HEK293 (cell line): ENCODE measurements around the gene ZNF219.

Experiments used
- FEZF1 ChIP-seq: fragments of 450-650 bp; formaldehyde crosslinking; IDR thresholded peaks from 2 replicates; pipeline ENCODE4 v1.5.1; 2016; ENCODE audit warnings: missing biosample characterization, missing genetic modification characterization
- GLIS1 ChIP-seq: fragments of 450-650 bp; formaldehyde crosslinking; IDR thresholded peaks from 2 replicates; pipeline ENCODE4 v1.5.1; 2016; ENCODE audit warnings: missing biosample characterization, missing genetic modification characterization
- HOXD13 ChIP-seq: sonication (generic); formaldehyde crosslinking; IDR thresholded peaks from 2 replicates; pipeline ENCODE4 v1.8.0; 2022; ENCODE audit warnings: missing genetic modification reagents, borderline replicate concordance
- KLF1 ChIP-seq: fragments of 450-650 bp; formaldehyde crosslinking; IDR thresholded peaks from 2 replicates; pipeline ENCODE4 v1.5.1; 2016; ENCODE audit warnings: missing biosample characterization, missing genetic modification characterization
- KLF16 ChIP-seq: fragments of 450-650 bp; formaldehyde crosslinking; IDR thresholded peaks from 2 replicates; pipeline ENCODE4 v1.5.1; 2017; ENCODE audit warnings: missing biosample characterization, missing genetic modification characterization
- KLF9 ChIP-seq: fragments of 450-650 bp; formaldehyde crosslinking; IDR thresholded peaks from 2 replicates; pipeline ENCODE4 v1.5.1; 2016; ENCODE audit warnings: missing biosample characterization, missing genetic modification characterization, low read depth
- PRDM10 ChIP-seq: fragments of 450-650 bp; formaldehyde crosslinking; IDR thresholded peaks from 2 replicates; pipeline ENCODE4 v1.5.1; 2016; ENCODE audit warnings: missing biosample characterization, missing genetic modification characterization
- TRIM28 ChIP-seq: IDR thresholded peaks from 2 replicates; pipeline ENCODE4 v1.6.1; 2011; ENCODE audit warnings: low read length, control low read depth, borderline replicate concordance
- ZBTB49 ChIP-seq: fragments of 450-650 bp; formaldehyde crosslinking; IDR thresholded peaks from 2 replicates; pipeline ENCODE4 v1.5.1; 2016; ENCODE audit warnings: missing biosample characterization, missing genetic modification characterization, low read depth
- ZBTB8A ChIP-seq: fragments of 450-650 bp; formaldehyde crosslinking; IDR thresholded peaks from 2 replicates; pipeline ENCODE4 v1.5.1; 2016; ENCODE audit warnings: missing biosample characterization, missing genetic modification characterization
- ZNF10 ChIP-seq: fragments of 450-650 bp; formaldehyde crosslinking; IDR thresholded peaks from 2 replicates; pipeline ENCODE4 v1.5.1; 2017; ENCODE audit warnings: missing biosample characterization, missing genetic modification characterization
- ZNF121 ChIP-seq: fragments of 450-650 bp; formaldehyde crosslinking; IDR thresholded peaks from 2 replicates; pipeline ENCODE4 v1.5.1; 2016; ENCODE audit warnings: missing biosample characterization, missing genetic modification characterization
- ZNF133 ChIP-seq: fragments of 450-650 bp; formaldehyde crosslinking; IDR thresholded peaks from 2 replicates; pipeline ENCODE4 v1.5.1; 2016; ENCODE audit warnings: missing biosample characterization, missing genetic modification characterization
- ZNF202 ChIP-seq: fragments of 450-650 bp; formaldehyde crosslinking; IDR thresholded peaks from 2 replicates; pipeline ENCODE4 v1.5.1; 2016; ENCODE audit warnings: missing biosample characterization, missing genetic modification characterization, borderline replicate concordance
- ZNF223 ChIP-seq: fragments of 450-650 bp; formaldehyde crosslinking; IDR thresholded peaks from 2 replicates; pipeline ENCODE4 v1.5.1; 2016; ENCODE audit warnings: missing biosample characterization, missing genetic modification characterization
- ZNF324 ChIP-seq: fragments of 450-650 bp; formaldehyde crosslinking; IDR thresholded peaks from 2 replicates; pipeline ENCODE4 v1.5.1; 2016; ENCODE audit warnings: missing biosample characterization, missing genetic modification characterization
- ZNF37A ChIP-seq: fragments of 450-650 bp; IDR thresholded peaks from 2 replicates; pipeline ENCODE4 v1.5.1; 2018; ENCODE audit warnings: missing biosample characterization, missing genetic modification characterization
- ZNF423 ChIP-seq: fragments of 450-650 bp; formaldehyde crosslinking; IDR thresholded peaks from 2 replicates; pipeline ENCODE4 v1.5.1; 2016; ENCODE audit warnings: missing biosample characterization, missing genetic modification characterization
- ZNF449 ChIP-seq: fragments of 450-650 bp; formaldehyde crosslinking; IDR thresholded peaks from 2 replicates; pipeline ENCODE4 v1.5.1; 2017; ENCODE audit warnings: missing biosample characterization, mild to moderate bottlenecking, missing genetic modification characterization, moderate library complexity
- ZNF600 ChIP-seq: fragments of 450-650 bp; formaldehyde crosslinking; IDR thresholded peaks from 2 replicates; pipeline ENCODE4 v1.5.1; 2016; ENCODE audit warnings: missing biosample characterization, missing genetic modification characterization
- ZXDB ChIP-seq: fragments of 450-650 bp; formaldehyde crosslinking; IDR thresholded peaks from 2 replicates; pipeline ENCODE4 v1.5.1; 2016; ENCODE audit warnings: missing biosample characterization, missing genetic modification characterization
- TF ChIP-seq, protein P1 (sequence below): fragments of 450-650 bp; formaldehyde crosslinking; IDR thresholded peaks from 2 replicates; pipeline ENCODE4 v1.5.1; 2016; ENCODE audit warnings: missing biosample characterization, missing genetic modification characterization
- TF ChIP-seq, protein P2 (sequence below): fragments of 450-650 bp; IDR thresholded peaks from 2 replicates; pipeline ENCODE4 v1.5.1; 2018; ENCODE audit warnings: missing biosample characterization, mild to moderate bottlenecking, missing genetic modification characterization
- TF ChIP-seq, protein P3 (sequence below): fragments of 450-650 bp; formaldehyde crosslinking; IDR thresholded peaks from 2 replicates; pipeline ENCODE4 v1.5.1; 2016; ENCODE audit warnings: missing biosample characterization, missing genetic modification characterization

The ZNF219 gene

GRCh38 chr14:21103710-21104447 lies 5.4 kb upstream of the ZNF219 start (continued):
- TF ChIP-seq KLF9 = peak; percentile 46
- TF ChIP-seq ZNF600 (tag by site-specific recombination) = peak; percentile 75
- TF ChIP-seq KLF16 (tag by site-specific recombination) = peak; percentile 93
- TF ChIP-seq ZNF121 = 0 out of 2 replicates have a peak, but pooled peaks have one; percentile 39
- 0 out of 2 replicates have a peak, but pooled peaks have one; percentile 30 for TF ChIP-seq HOXD13 (CRISPR knock-in tag)
- TF ChIP-seq, protein P1, sequence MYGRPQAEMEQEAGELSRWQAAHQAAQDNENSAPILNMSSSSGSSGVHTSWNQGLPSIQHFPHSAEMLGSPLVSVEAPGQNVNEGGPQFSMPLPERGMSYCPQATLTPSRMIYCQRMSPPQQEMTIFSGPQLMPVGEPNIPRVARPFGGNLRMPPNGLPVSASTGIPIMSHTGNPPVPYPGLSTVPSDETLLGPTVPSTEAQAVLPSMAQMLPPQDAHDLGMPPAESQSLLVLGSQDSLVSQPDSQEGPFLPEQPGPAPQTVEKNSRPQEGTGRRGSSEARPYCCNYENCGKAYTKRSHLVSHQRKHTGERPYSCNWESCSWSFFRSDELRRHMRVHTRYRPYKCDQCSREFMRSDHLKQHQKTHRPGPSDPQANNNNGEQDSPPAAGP = peak; percentile 98
- peak; percentile 21; the same call in 1 of the 2 replicates for TF ChIP-seq ZNF133 (tag by site-specific recombination)
- no peak for TF ChIP-seq ZNF223 (tag by site-specific recombination)
- peak; percentile 73 for TF ChIP-seq ZBTB8A
- TF ChIP-seq ZXDB (tag by site-specific recombination) = peak; percentile 96
- no peak for TF ChIP-seq ZNF202 (tag by site-specific recombination)
- peak; percentile 96 for TF ChIP-seq ZNF324 (tag by site-specific recombination)
- TF ChIP-seq PRDM10 (tag by site-specific recombination) = peak; percentile 100
- no peak for TF ChIP-seq TRIM28
- TF ChIP-seq ZNF449 (tag by site-specific recombination) = peak; percentile 32; the same call in 1 of the 2 replicates
- TF ChIP-seq, protein P2, sequence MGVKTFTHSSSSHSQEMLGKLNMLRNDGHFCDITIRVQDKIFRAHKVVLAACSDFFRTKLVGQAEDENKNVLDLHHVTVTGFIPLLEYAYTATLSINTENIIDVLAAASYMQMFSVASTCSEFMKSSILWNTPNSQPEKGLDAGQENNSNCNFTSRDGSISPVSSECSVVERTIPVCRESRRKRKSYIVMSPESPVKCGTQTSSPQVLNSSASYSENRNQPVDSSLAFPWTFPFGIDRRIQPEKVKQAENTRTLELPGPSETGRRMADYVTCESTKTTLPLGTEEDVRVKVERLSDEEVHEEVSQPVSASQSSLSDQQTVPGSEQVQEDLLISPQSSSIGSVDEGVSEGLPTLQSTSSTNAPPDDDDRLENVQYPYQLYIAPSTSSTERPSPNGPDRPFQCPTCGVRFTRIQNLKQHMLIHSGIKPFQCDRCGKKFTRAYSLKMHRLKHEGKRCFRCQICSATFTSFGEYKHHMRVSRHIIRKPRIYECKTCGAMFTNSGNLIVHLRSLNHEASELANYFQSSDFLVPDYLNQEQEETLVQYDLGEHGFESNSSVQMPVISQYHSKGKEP (tag by site-specific recombination) = 0 out of 2 replicates have a peak, but pooled peaks have one; percentile 20
- peak; percentile 68 for TF ChIP-seq GLIS1
- TF ChIP-seq ZNF10 = no peak
- peak; percentile 98 for TF ChIP-seq ZNF37A (tag by site-specific recombination)
- no peak for TF ChIP-seq ZBTB49
- TF ChIP-seq ZNF423 (tag by site-specific recombination) = 0 out of 2 replicates have a peak, but pooled peaks have one; percentile 20
- TF ChIP-seq KLF1 (tag by site-specific recombination) = peak; percentile 79
- no peak for TF ChIP-seq FEZF1 (tag by site-specific recombination)
- TF ChIP-seq, protein P3, sequence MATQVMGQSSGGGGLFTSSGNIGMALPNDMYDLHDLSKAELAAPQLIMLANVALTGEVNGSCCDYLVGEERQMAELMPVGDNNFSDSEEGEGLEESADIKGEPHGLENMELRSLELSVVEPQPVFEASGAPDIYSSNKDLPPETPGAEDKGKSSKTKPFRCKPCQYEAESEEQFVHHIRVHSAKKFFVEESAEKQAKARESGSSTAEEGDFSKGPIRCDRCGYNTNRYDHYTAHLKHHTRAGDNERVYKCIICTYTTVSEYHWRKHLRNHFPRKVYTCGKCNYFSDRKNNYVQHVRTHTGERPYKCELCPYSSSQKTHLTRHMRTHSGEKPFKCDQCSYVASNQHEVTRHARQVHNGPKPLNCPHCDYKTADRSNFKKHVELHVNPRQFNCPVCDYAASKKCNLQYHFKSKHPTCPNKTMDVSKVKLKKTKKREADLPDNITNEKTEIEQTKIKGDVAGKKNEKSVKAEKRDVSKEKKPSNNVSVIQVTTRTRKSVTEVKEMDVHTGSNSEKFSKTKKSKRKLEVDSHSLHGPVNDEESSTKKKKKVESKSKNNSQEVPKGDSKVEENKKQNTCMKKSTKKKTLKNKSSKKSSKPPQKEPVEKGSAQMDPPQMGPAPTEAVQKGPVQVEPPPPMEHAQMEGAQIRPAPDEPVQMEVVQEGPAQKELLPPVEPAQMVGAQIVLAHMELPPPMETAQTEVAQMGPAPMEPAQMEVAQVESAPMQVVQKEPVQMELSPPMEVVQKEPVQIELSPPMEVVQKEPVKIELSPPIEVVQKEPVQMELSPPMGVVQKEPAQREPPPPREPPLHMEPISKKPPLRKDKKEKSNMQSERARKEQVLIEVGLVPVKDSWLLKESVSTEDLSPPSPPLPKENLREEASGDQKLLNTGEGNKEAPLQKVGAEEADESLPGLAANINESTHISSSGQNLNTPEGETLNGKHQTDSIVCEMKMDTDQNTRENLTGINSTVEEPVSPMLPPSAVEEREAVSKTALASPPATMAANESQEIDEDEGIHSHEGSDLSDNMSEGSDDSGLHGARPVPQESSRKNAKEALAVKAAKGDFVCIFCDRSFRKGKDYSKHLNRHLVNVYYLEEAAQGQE (tag by site-specific recombination) = peak; percentile 45; the same call in 1 of the 2 replicates
